A204.1 (cell line): ENCODE data around the gene SLC26A3.

Experiments used
- FAIRE-seq: peaks from 2 replicates; lab custom pipeline; 2012; peaks lifted over from hg19 to GRCh38; lab: Jason Lieb, UNC

The SLC26A3 gene

DNA sequence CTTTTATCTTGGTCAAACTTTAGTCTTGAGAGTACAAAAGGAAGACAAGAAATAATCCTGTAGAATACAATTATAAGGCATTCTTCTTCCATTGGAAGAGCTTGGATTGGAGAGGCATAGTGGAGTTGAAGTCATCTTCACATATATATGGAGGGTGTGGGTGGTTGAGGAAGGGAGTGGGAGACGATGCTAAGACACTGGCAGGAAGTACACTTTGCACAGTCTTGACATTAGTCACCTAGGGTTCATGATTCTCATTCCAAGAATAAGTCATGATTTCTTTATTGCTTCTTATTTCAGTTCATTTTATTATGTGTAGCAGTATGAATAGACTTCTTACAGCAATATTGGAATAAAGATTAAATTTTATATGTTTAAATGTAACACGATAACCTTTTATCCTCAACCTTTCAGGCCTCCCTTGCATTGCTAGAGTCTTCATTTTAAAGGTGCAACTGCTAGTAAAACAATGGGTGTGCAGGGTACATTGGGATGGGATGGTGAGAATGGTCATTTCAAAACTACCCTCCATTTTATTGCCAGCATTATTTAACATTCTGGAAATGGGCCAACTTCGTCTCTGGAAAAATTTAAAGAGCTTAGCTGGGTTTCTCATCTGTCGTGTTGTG is 12.3 kb upstream of the SLC26A3 start:
- no peak for FAIRE-seq

DNA sequence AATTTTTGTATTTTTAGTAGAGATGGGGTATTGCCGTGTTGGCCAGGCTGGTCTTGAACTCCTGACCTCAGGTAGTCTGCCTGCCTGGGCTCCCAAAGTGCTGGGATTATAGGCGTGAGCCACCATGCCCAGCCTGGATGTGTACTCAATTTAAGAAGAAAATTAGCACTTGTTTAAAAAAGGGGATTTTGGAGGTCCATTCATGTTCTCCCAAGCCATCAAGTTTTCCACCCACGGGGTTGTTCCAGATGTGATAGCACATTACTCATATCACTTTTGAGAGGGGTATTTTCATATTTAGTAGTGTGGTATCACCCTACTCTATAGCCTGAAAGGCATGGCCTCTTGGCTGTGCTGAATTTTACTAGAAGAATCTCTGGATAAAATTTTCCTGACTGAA is 10.5 kb upstream of the SLC26A3 start:
- no peak for FAIRE-seq

DNA sequence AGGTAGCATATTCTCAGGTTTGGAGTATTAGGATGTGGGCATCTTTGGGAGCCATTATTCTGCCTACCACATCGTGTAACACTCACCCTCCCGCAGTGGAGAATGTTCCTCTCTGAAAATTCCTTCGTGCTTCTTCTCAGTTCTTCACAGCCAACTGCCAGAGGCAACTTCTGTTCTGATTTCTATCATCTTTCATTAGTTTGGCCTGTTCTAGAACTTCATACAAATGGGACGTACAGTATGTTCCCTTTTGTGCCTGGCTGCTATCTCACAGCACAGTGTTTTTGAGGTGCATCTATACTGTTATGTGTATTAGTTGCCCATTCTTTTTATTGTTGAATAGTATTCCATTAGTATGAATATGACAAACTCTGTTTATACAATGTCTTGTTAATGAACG is 8.9 kb upstream of the SLC26A3 start:
- FAIRE-seq, result no peak

DNA sequence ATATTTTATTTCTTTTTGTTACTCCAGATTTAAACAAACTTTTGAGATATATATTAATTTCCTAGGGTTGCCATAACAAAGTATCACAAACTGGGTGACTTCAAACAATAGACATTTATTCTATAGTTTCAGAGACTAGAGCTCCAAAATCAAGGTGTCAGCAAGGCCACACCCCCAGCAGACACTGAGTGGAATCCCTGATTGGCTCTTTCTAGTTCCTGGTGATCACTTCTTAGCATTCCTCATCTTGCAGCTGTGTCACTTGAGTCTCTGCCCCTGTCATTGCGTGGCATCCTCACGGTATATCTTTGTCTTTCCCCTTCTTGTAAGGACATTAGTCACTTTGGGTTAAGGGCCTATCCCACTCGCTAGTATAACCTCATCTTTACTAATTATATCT is 7.6 kb upstream of the SLC26A3 start:
- no peak for FAIRE-seq

DNA sequence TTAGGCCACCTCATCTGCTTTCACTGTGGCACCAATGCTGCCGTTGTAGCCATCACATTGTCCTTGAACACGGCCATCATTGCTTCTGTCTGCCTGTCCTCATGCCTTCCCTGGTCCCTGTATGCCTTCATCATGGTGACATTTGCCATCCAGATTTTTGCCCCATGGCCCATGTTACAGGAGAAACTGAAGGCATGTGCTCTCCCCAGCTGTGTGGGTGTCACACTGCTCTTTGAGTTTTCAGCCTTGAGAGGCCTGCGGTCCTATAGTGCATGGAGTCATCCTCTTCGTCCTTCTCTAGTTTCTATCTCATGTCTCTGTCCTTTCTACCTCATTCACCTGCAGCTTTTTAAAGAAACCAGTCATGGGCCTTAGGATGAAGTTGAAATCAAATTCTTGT is 6.2 kb upstream of the SLC26A3 start:
- no peak for FAIRE-seq

DNA sequence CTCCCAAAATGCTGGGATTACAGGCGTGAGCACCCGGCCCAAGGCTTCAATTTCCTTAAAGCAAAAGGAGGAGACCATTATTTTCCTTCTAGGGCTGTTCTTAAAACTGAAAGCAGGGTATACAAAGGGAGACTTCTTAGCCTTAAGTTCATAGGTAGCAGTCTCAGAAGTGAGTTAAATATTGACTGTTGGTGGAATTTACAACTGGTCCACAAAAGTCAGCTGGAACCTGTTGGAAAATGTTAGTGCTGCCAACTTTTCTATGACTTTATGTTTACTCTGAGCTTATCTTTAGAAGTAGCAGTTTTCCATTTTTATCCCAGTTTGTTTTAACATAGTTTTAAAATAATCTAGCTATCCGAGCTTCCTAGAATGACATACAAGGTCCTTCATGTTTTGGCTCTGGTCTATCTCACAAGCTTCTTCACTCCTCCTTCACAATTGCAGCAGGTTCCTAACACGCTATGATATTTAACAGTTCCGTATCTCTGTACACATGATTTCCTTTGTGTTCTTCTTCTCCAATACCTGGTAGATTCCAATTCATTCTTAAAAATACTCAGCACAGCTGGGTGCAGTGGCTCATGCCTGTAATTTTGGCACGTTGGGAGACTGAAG is 3.3 kb downstream of the SLC26A3 start:
- no peak for FAIRE-seq

DNA sequence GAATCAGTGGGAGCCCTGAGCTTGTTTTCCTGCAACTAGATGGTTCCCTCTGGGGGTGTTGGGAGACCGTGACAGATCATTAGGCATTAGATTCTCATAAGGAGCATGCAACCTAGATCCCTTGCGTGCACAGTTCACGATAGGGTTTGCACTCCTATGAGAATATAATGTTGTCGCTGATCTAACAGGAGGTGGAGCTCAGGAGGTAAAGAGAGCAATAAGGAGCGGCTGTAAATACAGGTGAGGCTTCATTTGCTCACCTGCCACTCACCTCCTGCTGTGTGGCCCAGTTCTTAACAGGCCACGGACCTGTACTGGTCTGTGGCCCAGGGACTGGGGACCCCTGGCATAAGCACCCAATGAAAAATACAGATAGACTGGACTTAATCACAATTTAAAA is 10.7 kb downstream of the SLC26A3 start:
- FAIRE-seq, result no peak

DNA sequence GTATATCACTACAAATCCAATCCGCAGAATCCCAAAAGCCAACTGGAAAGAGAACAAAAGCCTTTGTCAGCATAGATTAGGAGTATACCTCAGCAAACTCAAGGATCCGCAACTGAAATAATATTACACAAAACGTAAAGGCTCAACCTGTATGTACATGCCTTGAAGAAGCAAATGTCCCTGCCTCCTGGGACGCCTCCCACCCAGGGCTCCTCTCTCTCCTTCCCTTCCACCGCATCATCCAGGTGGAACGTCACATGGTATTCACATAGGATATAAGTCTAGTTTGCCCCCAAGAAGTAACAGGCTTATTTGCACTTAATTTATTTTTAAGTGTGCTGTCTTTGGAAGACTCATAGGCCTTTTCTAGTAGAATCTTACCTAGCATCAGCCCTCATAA is 13.4 kb downstream of the SLC26A3 start:
- FAIRE-seq, result no peak

DNA sequence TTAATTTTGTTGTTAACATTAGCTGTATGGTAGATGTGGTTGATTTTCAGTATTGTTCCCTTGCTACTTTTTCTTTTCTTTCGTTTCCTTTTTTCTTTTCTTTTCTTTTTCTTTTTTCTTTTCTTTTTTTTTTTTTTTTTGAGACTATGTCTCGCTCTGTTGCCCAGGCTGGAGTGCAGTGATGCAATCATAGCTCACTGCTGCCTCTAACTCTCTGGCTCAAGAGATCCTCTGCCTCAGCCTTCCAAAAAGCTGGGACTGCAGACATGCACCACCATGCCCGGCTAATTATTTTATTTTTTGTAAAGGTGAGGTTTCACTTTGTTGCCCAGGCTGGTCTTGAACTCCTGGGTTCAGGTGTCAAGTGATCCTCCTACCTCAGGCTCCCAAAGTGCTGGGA is 14.4 kb downstream of the SLC26A3 start:
- FAIRE-seq, result no peak

DNA sequence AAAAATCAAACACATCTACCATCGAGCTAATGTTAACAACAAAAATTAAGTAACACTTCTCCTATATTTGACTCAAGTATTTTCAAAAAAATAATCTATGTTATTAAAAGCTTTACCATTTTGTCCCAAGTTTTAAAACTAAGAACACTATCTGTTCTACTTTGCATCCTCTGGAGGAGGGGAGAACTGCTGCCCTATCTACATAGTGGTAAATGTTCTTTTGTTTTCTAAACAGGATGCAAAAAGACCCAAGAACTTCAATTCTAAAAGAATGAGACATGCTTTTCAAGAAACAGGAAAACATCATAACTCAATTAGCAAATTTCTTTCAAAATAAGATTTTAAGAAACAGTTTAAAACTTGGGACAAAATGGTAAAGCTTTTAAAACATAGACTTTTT is 14.8 kb downstream of the SLC26A3 start:
- no peak for FAIRE-seq

DNA sequence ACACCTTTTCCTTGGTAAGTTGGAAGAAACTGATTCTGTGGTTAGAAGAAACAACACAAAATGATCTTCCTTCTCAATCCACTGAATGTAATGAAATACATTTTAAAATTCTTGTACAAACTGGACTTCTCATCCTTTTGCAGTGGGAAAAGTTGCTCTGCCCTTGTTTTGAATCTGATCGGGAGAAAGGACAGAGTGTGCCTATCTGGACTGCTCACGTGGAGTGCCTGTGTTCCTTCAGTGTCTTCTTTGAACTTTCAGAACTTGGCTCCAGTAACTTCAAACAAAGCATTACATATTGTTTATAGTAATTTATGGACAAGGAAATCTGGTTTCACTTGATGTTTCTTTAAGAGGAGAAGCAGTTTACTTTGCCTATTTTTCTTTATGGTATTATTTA is 17.1 kb downstream of the SLC26A3 start:
- FAIRE-seq, result no peak

DNA sequence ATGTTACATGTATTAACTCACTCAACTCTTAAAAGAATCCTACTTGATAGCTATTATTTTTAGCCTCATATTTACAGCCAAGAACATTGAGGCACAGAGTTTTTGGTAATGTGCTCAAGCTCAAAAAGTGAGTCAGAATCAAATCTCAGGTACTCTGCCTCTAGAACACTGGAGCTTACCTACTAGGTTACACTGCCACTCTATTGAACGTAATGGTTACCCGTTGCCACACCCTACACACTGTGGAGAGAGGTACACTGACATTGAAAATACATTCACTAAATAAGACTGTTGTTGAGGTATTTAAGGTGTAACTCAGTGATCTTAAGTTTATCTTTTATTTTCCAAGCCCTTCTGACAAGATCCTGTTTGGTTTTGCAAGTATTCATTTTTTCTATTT is 17.9 kb downstream of the SLC26A3 start:
- no peak for FAIRE-seq

DNA sequence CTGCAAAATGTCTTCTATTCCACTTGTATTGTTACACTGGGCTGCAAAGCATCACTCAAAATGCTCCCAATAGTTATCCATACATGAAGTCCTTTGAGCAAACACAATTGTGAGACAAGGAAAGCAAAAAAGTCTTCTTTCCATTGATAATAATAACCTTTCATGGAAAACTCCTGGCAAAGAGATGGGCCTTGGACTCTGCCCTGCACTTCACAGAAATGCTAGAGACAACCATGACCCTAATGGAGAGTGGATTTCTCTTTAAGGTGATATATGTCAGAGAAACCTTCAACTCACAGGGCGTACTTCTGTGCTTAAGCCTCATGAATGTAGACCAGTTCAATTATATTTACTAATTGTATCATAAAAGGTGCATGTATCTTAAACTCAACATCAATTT is 19.4 kb downstream of the SLC26A3 start:
- FAIRE-seq, result no peak

DNA sequence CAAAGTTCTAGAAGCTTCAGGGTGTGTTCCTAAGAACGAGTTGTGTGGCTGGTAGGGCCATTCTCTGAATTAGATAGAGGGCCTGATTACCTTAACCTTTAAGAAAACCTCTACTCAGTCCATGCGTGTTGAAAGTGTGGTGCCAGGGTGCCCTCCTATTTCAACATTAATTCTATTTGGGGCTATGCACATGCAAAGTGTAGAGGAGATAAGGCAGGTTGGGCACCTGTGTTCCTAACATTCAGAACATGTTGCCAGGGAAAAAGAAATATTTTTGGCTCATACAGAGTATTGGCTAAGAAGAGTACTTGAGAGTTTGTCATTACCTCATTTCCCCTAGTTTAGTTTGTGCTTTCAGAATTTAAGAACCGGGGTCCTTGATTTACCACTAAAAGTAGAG is 20.6 kb downstream of the SLC26A3 start:
- FAIRE-seq, result no peak

DNA sequence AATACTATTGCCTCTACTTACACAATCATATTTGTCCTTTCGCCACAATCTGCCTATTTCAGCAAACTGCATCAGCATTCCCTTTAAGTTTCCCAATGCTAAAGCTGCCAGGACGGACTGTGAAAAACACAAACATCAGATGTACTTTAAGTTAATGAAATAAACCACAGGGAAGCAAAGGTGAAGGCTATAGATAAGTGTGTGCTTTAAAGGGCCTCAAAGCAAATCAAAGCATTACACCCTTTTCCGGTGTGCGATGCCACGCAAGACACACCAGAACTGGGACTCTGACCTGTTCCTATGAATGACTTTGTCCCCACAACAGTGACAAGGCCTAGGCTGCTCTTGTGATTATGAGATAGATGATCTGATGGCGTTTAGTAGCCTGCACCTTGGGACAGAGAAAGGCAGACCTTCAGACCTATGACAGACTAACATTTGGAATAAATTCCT is 23.4 kb downstream of the SLC26A3 start:
- FAIRE-seq, result no peak

DNA sequence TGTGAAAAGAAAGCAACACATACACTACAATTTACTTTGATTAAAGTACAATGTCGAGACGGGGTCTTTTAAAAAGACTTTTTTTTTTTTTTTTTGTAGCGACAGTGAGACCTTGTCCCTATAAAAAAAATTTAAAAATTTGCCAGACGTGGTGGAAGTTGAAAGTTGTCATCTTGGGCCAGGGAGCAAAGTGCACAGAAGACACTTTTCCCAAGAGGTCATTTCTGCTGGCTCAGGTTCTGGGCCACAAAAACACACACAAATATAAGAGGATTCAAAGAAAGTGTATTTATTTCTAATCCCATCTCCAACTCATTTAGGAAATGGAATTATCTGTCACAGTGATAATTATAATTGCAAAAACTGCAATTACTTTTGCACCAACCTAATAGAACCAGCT is 24.7 kb downstream of the SLC26A3 start:
- FAIRE-seq, result no peak

DNA sequence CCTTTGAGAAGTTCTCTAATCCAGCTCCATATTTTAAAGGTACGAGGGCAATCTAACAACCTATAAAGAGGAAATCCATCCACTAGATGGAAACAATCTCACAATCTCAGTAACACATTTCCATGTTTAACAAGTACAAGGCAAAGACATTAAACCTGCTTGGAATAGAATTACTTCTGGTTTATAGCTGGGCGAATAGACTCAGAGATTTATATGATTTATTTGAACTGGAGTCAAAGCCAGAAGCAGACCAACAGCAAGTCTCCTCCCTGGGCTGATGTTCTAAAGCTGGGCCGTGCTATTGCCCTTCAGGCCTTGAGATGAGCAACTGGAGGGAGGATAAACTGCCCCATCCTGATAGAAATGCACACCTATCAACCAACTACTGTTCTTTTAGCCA is 25.3 kb downstream of the SLC26A3 start:
- no peak for FAIRE-seq

DNA sequence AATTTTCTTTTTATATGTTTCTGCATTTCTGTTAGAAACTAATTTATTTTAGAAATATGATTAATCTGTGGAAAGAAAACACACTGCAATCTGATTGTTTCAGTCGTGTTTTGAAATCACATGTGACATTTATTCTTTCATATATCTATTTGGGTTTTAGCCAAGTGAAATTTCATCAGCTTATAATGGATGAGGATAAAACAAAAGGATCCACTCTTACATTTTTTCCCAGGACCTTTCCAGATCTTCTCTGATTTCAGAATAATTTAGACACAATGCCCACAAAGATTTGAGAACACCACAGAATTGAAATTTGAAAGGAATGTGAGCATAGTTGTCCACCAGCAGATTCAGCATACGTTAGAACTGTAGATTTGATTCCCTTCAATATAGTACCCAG is 30.0 kb downstream of the SLC26A3 start:
- peak; percentile 54 for FAIRE-seq

DNA sequence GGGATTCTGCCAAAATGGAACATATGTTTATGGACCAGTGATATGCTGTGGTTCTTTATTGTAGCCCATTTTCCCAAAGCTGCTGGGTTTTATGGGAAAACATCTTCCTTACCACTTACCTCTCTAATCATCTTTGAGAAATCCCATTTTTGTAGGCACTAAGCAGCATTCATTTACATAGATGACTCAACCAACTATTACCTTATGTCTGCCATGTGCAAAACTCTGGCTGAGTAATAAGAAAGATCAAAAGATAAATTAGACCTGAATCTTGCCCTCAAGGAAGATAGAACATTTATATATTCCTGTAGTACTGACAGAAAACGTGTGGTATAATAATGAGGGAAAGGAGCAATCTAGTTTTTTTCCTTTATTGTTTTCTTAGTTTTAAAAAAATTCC is 34.8 kb downstream of the SLC26A3 start:
- FAIRE-seq, result no peak

DNA sequence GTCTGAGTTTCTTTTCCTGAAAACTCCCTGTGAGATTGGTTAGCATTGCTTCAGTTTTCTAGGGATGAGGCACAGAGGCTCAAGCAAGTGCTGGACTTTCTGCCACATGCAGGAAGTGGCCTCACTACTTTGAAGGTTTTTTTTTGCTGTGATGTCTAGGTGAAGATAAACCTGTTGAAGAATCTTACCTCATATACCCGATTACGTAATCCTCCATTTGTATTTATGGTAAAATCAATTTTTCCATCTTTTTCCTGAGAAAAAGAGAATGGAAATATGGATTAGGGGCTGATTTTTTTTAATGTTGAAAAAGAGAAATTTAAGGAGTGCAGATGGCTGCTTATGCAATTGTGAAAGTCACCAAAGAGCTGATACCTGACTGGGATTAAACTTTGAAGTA is 35.6 kb downstream of the SLC26A3 start:
- no peak for FAIRE-seq

DNA sequence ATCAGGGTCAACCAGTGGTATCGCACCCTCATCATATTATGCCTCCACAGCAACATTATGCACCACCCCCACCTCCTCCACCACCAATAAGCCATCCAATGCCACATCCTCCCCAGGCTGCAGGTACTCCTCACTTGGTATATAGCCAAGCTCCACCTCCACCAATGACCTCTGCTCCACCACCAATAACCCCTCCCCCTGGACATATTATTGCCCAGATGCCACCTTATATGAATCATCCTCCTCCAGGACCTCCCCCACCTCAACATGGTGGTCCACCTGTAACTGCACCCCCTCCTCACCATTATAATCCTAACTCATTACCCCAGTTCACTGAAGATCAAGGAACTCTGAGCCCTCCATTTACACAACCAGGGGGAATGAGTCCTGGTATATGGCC is 44.4 kb downstream of the SLC26A3 start:
- FAIRE-seq, result no peak

DNA sequence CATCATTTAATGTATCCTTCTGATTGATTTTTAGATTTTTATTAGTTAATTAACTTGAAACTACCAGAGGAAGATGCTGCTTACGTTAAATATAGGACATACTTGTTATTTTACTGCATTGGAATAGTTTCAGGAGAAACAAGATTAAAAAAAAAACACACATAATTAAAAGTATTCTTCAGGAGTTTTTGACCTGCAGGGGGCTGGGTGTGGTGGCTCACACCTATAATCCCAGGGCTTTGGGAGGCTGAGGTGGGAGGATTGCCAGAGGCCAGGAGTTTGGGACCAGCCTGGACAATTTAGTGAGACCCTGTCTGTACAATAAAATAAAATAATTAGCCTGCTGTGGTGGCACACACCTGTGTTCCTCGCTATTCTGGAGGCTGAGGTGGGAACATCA is 48.4 kb downstream of the SLC26A3 start:
- no peak for FAIRE-seq

DNA sequence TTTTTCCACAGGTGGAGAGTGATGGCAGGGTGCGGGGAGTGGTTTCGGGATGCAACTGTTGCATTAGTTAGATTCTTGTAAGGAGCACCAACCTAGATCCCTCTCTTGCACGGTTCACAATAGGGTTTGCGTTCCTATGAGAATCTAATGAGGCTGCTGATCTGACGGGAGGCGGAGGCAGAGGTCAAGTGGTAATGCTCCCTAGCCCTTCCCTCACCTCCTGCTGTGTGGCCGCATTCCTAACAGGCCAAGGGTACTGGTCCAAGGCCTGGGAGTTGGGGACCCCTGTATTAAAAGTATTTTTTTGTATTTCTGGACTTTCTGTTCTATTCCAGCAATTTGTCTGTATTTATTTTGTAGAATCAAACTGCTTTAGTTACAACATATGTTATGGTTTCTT is 51.9 kb downstream of the SLC26A3 start:
- FAIRE-seq, result no peak

DNA sequence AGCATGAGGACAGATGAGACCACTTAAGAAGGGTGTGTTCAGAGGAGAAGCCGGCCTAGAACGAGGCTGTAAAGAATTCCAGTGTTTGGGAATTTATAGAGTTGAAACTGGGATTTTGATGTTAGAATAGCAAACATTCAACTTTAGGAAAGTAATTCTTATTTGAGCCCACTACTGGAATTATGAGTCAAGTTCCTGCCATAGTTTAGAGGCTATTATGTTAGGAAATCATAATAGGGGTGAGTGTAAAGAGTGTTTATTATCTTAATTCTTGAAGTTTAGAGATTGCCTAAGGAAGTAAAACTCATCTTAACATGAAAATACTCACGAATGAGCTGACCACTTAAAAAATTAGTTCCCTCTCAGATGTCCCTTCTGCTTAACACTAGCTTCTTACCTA is 57.0 kb downstream of the SLC26A3 start:
- no peak for FAIRE-seq

DNA sequence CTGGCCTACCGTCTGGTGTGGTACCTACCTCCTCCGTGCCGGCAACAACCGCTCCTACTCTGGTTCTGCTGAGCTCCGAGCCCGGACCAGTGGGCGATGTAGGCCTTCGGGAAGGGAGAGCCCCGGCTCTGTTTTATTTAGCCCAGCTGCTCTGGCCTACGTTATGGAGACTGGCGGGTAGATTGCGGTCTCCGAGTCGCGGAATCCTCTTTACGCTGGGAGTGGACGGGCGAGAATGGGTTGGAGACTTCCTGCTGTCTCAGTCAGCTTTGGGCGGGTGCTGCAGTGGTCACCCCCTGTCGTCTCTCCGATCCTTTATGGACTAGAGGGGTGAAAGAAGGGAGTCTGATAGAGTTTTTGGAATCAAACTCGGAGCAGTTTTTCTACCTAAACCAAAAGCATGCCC is 58.7 kb downstream of the SLC26A3 start:
- FAIRE-seq, result no peak
